NK-92 treated with Interleukin-12 subunit alpha and Interleukin-12 subunit beta, amount 100 ng/mL, for 24 hours (cell line): ENCODE data around the gene TMEM259.

Experiments used
- DNase-seq: peaks from one replicate; lab custom pipeline; 2025; lab: John Stamatoyannopoulos, UW

Gene TMEM259

GRCh38 chr19:1002600-1002999, 18.3 kb downstream of the TMEM259 start:
- DNase-seq = no peak

DNA sequence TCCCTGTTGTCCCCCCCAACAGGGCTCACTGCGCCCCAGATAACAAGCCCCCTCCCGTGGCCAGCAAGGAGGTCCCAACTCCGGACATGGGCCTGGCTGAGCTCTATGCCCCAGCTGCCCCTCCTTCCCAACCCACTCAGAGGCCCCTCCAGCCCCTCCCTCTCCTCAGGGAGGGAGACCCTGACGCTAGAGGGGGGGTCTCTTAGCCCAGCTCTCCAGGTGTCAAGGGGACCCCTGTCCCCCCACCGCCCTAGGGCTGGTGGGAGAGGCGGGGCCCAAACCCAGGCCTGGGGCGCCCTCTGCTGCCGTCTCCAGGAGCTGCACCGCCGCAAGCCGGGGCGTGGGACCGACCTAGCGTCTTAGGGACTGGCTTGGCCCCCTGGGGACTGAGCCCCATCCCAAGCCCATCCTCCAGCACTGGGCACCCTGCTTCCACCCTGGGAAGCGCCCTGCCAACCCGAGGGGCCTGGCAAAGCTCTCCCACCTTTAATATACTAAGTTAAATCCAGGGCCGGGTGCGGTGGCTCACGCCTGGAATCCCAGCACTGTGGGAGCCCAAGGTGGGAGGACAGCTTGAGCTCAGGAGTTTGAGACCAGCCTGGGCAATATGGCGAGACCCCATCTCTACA, 19.3 kb downstream of the TMEM259 start:
- no peak for DNase-seq

DNA sequence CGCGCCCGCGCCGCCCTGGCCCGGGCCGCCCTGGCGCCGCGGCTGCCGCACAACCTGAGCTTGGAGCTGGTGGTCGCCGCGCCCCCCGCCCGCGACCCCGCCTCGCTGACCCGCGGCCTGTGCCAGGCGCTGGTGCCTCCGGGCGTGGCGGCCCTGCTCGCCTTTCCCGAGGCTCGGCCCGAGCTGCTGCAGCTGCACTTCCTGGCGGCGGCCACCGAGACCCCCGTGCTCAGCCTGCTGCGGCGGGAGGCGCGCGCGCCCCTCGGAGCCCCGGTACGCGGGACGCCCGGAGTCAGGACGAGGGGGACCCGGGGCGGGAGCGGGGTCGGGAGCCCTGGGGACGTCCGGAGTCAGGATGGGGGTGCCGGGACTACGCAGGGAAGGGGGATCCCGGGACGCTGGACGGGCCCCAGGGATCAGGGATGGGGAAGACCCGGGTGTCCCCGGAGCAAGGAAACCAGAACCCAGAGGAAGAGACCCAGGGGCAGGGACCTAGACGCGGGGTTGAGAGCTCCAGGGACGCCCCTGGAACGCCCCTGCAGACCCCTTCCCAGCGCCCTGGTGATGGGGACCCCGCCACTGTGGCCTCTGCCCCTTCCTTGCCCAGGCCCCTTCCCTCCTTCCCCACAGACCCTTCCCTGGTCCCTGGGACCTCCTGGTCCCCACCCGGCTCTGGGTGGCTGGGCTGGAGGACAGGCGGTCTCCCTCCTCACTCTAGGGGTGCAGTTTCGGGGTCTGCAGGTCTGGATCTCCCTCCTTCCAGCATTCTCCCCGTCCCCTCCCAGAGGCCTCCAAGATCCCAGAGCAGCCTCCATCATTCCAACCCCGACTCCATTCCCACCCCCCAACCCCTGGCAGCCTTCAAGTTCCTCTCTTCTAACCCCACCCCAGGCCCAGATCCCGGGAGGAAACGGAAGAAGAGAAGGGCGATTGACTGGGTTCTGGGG, 20.1 kb downstream of the TMEM259 start:
- DNase-seq = no peak

DNA sequence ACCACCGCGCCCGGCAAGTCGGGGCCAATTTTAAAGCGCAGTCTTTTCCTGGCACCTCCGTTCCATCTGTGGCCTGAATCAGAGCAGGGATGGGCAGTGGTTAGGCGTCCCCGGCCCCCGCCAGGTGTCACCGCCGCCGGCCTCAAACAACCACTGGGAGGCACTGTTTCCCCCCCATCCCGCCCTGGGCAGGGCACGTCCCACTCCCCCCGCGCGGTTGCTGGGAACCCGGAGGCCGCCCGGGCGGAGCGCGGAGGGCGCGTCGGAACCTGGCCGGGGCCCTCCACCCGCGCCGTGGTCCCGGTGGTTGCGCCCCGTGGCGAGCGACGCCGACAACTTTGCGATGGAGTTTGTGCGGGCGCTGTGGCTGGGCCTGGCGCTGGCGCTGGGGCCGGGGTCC, 20.8 kb downstream of the TMEM259 start, which contains the start of gene GRIN3B:
Gene GRIN3B, plus strand, starts transcription at position 325 of the 400 bp plus-strand sequence. Its CDS starts 19 bp downstream, at position 344.
- no peak for DNase-seq

DNA sequence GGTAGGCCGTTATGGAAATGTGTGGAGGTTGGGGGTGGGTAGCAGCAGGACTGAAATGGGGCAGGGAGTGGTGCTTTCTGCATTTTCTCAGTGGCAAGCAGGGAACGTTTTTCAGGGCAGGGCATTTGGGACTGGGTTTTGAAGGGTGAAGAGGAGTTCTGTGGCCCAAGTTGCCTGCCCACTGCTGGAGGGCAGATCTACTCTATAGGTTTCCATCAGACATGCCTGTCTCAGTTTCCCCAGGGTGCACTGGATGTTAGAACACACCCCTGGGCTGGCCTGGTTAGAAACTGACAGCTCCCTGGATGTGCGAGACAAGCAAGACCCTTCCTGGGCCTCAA, 21.6 kb downstream of the TMEM259 start:
- no peak for DNase-seq

DNA sequence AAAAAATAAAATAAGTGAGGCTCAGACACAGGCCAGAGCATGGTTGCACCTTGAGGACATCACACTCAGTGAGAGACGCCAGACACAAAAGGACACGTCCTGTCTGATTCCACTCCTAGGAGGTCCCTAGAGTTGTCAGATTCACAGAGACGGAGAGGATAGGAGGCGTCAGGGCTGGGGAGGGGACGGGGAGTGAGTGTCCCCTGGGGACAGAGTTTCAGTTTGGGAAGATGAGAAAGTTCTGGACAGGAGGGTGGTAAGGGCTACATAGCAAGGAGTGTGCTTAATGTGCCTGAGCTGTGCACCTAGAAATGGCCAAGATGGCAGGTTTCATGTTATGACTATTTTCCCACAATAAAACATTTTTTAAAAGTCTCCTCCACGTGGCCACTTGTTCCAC, 22.9 kb downstream of the TMEM259 start:
- no peak for DNase-seq

GRCh38 chr19:996051-996838, 24.7 kb downstream of the TMEM259 start:
- no peak for DNase-seq

DNA sequence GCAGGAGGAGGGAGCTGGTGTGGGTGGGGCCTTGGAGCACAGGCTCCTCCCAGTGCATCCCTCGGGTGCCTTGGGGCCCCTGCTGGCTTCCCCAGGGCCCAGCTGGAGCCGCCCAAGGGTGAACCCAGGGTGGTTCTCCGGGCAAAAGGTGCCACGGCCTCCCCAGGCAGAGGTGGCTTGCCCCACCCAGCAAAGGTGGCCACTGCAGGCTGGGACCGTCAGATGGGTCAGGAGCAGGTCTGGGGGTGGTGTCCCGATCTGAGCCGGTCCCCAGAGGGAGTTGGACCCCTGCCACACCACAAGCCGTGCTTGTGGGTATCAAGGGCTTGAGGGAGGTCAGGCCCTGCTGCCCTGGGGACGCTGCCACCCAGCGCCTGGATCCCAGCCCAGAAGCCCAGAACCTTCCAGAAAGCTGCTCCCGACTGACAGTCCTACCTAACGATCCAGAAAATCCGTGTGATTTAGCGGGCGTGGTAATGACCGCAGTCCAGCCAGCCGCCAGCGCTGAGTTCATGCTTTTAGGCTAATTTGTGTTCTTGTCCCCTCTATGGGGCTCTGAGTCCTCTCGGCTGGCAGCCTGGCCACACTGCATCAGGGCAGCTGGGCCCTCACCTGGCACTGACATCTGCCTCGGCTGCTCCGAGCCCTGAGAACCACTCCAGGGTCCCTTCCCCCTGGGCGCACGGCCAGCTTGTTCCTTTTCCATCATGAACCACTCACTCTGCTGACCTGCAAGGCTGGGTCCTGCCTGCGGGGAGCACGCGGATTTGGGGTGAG, 25.7 kb downstream of the TMEM259 start:
- no peak for DNase-seq

DNA sequence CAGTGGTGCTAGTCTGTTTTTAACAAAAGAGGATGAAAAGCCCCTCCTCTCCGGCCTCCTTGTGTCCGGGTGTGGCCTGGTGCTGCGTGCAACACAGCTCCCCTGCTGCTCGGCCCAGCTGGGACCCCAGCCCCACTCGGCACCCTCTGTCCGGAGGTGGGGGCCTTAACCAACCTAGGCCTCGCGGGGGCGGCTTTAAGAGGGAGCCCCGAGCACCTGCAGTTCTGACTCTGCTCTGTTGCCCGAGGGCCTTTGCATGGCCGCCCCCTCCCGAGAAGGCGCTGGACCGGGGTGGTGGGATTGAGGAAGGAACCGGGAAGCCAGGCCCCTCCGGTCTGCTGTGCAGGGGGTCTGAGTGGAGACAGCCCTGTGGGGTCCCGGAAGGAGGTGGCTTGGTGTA, 26.4 kb downstream of the TMEM259 start:
- no peak for DNase-seq

- no peak for DNase-seq
Observed at GRCh38 chr19:993831-994393, 27.0 kb downstream of the TMEM259 start.

- no peak for DNase-seq
Observed at GRCh38 chr19:993361-993830, 27.5 kb downstream of the TMEM259 start.

- DNase-seq = no peak
Observed at GRCh38 chr19:992670-993055, 28.3 kb downstream of the TMEM259 start.

DNA sequence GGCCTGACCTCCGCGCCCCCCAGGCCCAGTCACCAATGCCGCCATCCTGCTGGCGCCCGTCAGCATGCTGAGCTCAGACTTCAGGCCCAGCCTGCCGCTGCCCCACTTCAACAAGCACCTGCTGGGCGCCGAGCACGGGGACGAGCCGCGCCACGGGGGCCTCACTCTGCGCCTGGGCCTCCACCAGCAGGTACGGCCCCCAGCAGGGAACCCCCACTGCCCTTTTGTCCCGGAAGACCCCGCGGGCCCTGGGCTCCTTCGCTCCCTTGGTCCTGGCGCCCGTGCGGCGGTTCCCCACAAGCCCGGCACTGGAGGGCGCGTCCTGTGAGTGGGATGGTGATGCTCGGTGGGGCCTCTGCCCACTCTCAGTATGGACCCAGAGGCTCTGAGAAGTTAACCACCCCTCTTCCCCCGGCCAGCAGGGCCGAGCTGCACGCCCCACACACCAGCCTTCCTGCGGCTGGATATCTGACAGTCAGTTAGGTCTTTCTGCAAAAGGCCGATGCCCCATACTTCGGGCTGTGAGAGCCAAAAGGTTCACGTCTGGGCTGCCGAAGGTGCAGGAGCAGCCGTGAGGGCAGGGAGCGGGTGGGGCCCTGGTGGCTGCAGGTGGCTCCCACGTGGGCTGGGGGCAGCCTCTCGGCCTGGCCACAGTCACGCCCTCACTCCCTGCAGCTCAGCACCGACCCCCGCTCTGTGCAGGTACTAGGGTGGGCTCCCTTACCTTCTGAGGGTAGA, 28.8 kb downstream of the TMEM259 start:
- DNase-seq = no peak

GRCh38 chr19:991174-991931, 29.6 kb downstream of the TMEM259 start:
- DNase-seq = peak; percentile 68

- no peak for DNase-seq
Observed at GRCh38 chr19:990746-991145, 30.2 kb downstream of the TMEM259 start.

- no peak for DNase-seq
Observed at GRCh38 chr19:990119-990571, 30.8 kb downstream of the TMEM259 start.

DNA sequence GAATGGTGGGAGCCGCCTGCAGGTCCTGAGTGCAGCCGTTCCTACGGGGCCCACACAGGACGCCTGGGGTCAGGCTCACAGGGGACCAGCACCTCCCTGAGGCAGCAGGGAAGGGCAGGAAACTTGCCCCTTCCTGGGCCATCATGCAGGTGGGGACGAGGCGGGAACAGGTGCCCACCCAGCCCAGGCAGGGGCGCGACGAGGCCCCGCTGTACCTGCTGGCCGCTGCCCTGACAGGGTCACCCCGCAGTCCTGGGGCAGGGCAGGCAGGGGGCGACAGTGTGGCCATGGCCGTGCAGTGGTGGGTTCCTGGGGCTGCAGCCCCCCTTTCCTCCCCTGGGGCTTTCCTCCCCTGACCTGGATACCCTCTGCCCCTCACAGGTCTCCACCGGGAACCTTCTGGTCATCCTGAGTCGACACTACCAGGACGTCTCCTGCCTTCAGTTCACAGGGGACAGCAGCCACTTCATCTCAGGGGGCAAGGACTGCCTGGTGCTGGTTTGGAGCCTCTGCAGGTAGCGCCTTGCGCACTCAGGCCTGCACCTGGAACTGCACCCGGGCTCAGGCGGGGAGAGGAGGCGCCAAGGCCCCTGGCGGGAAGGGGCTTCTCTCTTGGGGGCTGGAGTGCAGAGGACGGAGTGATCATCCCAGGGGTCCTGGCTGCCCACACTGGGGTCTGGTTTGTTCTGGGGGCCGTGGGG, 31.4 kb downstream of the TMEM259 start:
- no peak for DNase-seq

- DNase-seq = no peak
Observed at GRCh38 chr19:988510-988909, 32.4 kb downstream of the TMEM259 start.

DNA sequence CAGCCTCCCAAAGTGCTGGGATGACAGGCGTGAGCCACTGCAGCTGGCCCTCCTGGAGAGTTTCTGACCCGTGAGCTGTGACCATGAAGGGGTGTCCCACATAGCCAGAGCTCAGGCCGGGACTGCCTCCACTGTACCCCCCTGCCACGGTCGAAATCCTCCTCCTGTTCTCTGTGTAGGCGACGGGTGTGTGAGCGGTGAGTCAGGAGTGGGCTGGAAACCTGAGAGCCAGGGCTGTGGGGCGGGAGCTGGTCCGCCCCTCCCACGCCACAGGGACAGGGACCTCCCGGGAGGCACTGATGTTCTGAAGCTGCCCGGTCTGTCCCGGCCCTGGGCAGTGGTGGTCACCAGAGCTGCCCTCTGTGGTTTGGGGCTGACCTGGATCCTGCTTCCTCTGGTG, 32.8 kb downstream of the TMEM259 start:
- DNase-seq = no peak
